ENCODE results near the gene PGAP6. TPM values are rescaled to one million over a fixed set of nuclear protein-coding genes. Genes with fewer than 3 reads are reported as not detected.

PGAP6 gene
- total and polyA plus RNA-seq, 2 of the 13 experiments (the other 11 are each of a cell fraction or from before 2014, with no cell fraction given): 52.7 to 136 TPM

- TF ChIP-seq ZNF567 (CRISPR knock-in tag; IDR thresholded peaks at IDR 0.05; ENCODE audit: borderline replicate concordance): no peak
- TF ChIP-seq ZNF343 (CRISPR knock-in tag; IDR thresholded peaks at IDR 0.05): no peak
- no peak for TF ChIP-seq ZNF20 (CRISPR knock-in tag; IDR thresholded peaks at IDR 0.05)
- no peak for TF ChIP-seq SRSF1 (optimal IDR thresholded peaks at IDR 0.05; ENCODE audit: low read depth, low read length)
- TF ChIP-seq AGO1 (IDR thresholded peaks at IDR 0.05; ENCODE audit: low read depth, low read length, poor library complexity, severe bottlenecking): peak; percentile 78
- TF ChIP-seq PCBP1 (IDR thresholded peaks at IDR 0.05; ENCODE audit: borderline replicate concordance, low read depth, low read length): peak; percentile 73; the same call in 1 of the 2 replicates
- TF ChIP-seq RBFOX2 (IDR thresholded peaks at IDR 0.05; ENCODE audit: low read depth, low read length): peak; percentile 40; the same call in 1 of the 2 replicates
- TF ChIP-seq ATRX (CRISPR knock-in tag; IDR thresholded peaks at IDR 0.05; ENCODE audit: borderline replicate concordance): no peak
- peak; percentile 39; the same call in 1 of the 2 replicates for TF ChIP-seq MAZ (IDR thresholded peaks at IDR 0.05; ENCODE audit: borderline replicate concordance, low read depth, low read length)
- no peak; the same call in 1 of the 2 replicates for TF ChIP-seq MAZ (CRISPR knock-in tag; IDR thresholded peaks at IDR 0.05; ENCODE audit: low read depth)
- TF ChIP-seq KMT2B (CRISPR knock-in tag; IDR thresholded peaks at IDR 0.05): 0 out of 2 replicates have a peak, but pooled peaks have one; percentile 35
- TF ChIP-seq ZNF260 (CRISPR knock-in tag; IDR thresholded peaks at IDR 0.05; ENCODE audit: borderline replicate concordance, low read depth): no peak
- TF ChIP-seq MYC (CRISPR knock-in tag; IDR thresholded peaks at IDR 0.05; ENCODE audit: borderline replicate concordance): no peak
- TF ChIP-seq ZBTB46 (CRISPR knock-in tag; IDR thresholded peaks at IDR 0.05; ENCODE audit: borderline replicate concordance): no peak
- TF ChIP-seq ZNF598 (CRISPR knock-in tag; IDR thresholded peaks at IDR 0.05; ENCODE audit: borderline replicate concordance): no peak
- no peak for TF ChIP-seq RNF219 (CRISPR knock-in tag; IDR thresholded peaks at IDR 0.05)
- TF ChIP-seq ARHGAP35 (CRISPR knock-in tag; IDR thresholded peaks at IDR 0.05; ENCODE audit: borderline replicate concordance): no peak
- TF ChIP-seq ARID2 (CRISPR knock-in tag; IDR thresholded peaks at IDR 0.05; ENCODE audit: borderline replicate concordance): no peak
- TF ChIP-seq KLF9 (CRISPR knock-in tag; IDR thresholded peaks at IDR 0.05; ENCODE audit: low read depth): no peak
- no peak for TF ChIP-seq GATAD2A (CRISPR knock-in tag; IDR thresholded peaks at IDR 0.05)
- peak; percentile 69 for TF ChIP-seq HNRNPK (IDR thresholded peaks at IDR 0.05; ENCODE audit: low read depth, low read length, poor library complexity, severe bottlenecking)
- TF ChIP-seq BHLHE40 (IDR thresholded peaks at IDR 0.05; ENCODE audit: low read length): peak; percentile 83
- no peak for TF ChIP-seq PRPF4 (IDR thresholded peaks at IDR 0.05; ENCODE audit: low read depth, low read length, poor library complexity, severe bottlenecking)
- no peak for TF ChIP-seq ATF7 (IDR thresholded peaks at IDR 0.05)
- no peak for TF ChIP-seq ATF7 (CRISPR knock-in tag; IDR thresholded peaks at IDR 0.05)
- TF ChIP-seq U2AF2 (IDR thresholded peaks at IDR 0.05; ENCODE audit: low read depth, low read length): no peak
- no peak for TF ChIP-seq ZNF546 (CRISPR knock-in tag; conservative IDR thresholded peaks at IDR 0.05)
- peak; percentile 47; the same call in 1 of the 2 replicates for TF ChIP-seq ZGPAT (CRISPR knock-in tag; IDR thresholded peaks at IDR 0.05)
These were observed 11.3 kb downstream of the PGAP6 start, which contains the start of gene MRPL28 (continued) for GRCh38 chr16:370443-370842.
